Fibroblast of lung (primary cell): ENCODE data around the gene TP63. TPM values are rescaled to one million over a fixed set of nuclear protein-coding genes. Genes with fewer than 3 reads are reported as not detected.

Experiments
- DNase-seq, 2 donors: peaks; one replicate each; pipeline versions ENCODE4 v3.0.0 to v3.0.0-alpha.2; 2010; ENCODE audit warnings: low read depth in 2 of 2
- H2AFZ ChIP-seq: 2 replicates; pipeline ENCODE4 v1.5.1; 2012; ENCODE audit warnings: low read length, control low read depth, inconsistent platforms
- H3K27ac ChIP-seq: 2 replicates; pipeline ENCODE4 v1.5.1; 2011; ENCODE audit warnings: low read length, control low read depth; ENCODE audit not compliant: insufficient read depth
- H3K27me3 ChIP-seq: 2 replicates; pipeline ENCODE4 v1.5.1; 2011; ENCODE audit warnings: mild to moderate bottlenecking, low read length; ENCODE audit not compliant: control insufficient read depth, insufficient read depth
- H3K36me3 ChIP-seq: 2 replicates; pipeline ENCODE4 v1.5.1; 2011; ENCODE audit warnings: low read length; ENCODE audit not compliant: control insufficient read depth, insufficient read depth
- H3K4me1 ChIP-seq: 2 replicates; pipeline ENCODE4 v1.5.1; 2011; ENCODE audit warnings: low read length; ENCODE audit not compliant: control insufficient read depth, insufficient read depth; ENCODE audit errors: extremely low read depth
- H3K4me2 ChIP-seq: 2 replicates; pipeline ENCODE4 v1.5.1; 2011; ENCODE audit warnings: low read length, control low read depth; ENCODE audit not compliant: insufficient read depth; ENCODE audit errors: extremely low read depth
- H3K4me3 ChIP-seq, 4 experiments: fragments of 200-600 bp in 1 of 4; sonication (generic) in 1 of 4; replicated peaks in 1 of 4; 2 replicates each; pipeline ENCODE4 v1.5.1; 2011 to 2016; ENCODE audit warnings: low read length in 4 of 4, low read depth in 3 of 4, mild to moderate bottlenecking in 3 of 4, control low read depth in 2 of 4, inconsistent platforms in 1 of 4, mixed read lengths in 1 of 4; ENCODE audit not compliant: insufficient read depth in 1 of 4; ENCODE audit errors: control extremely low read depth in 1 of 4
- H3K79me2 ChIP-seq: 2 replicates; pipeline ENCODE4 v1.5.1; 2012; ENCODE audit warnings: mild to moderate bottlenecking, low read length, inconsistent platforms; ENCODE audit not compliant: control insufficient read depth, insufficient read depth
- H3K9ac ChIP-seq: 2 replicates; pipeline ENCODE4 v1.5.1; 2011; ENCODE audit warnings: mild to moderate bottlenecking, low read length, control low read depth; ENCODE audit not compliant: insufficient read depth
- H3K9me3 ChIP-seq: 2 replicates; pipeline ENCODE4 v1.5.1; 2012; ENCODE audit warnings: low read depth, low read length; ENCODE audit not compliant: control insufficient read depth, insufficient read depth
- H4K20me1 ChIP-seq: 2 replicates; pipeline ENCODE4 v1.5.1; 2011; ENCODE audit warnings: low read length; ENCODE audit not compliant: control insufficient read depth, insufficient read depth; ENCODE audit errors: extremely low read depth
- CTCF ChIP-seq, 2 donors: IDR thresholded peaks in 1 of 2; conservative IDR thresholded peaks in 1 of 2; 1 replicate in 1 of 2; 2 replicates in 1 of 2; pipeline ENCODE4 v1.5.1; 2011 to 2012; ENCODE audit warnings: low read length in 2 of 2, control low read depth in 1 of 2, inconsistent platforms in 1 of 2, low read depth in 1 of 2, mild to moderate bottlenecking in 1 of 2
- EZH2 ChIP-seq: IDR thresholded peaks from 2 replicates; pipeline ENCODE4 v1.5.1; 2012; ENCODE audit warnings: low read length, control low read depth, mild to moderate bottlenecking; ENCODE audit errors: missing control alignments
- polyA plus RNA-seq, 2 donors: library from polyadenylated mRNA; depleted of rRNA in 1 of 2; stranded (reverse) in 1 of 2; unstranded in 1 of 2; fragments of >200 nt; gene quantifications; 2 replicates each; pipeline ENCODE4 v1.2.1, GENCODE V29; 2011 to 2012; ENCODE audit warnings: missing spikeins in 1 of 2
- total RNA-seq: library from RNA; depleted of rRNA; stranded (reverse); fragments of >200 nt; gene quantifications from 2 replicates; pipeline ENCODE4 v1.2.1, GENCODE V29; 2014

Gene TP63
- total and polyA plus RNA-seq, 2 donors (not counting 1 experiment from before 2014, with no cell fraction given): 0.06 TPM; not detected in 1

- Histone ChIP-seq H3K36me3 (no peaks in the 10 kb centered on the region), H3K79me2 (no peaks in the 10 kb centered on the region), H3K9me3 (no peaks in the 10 kb centered on the region), H3K9ac (no peak overlapping the region), H4K20me1 (no peaks in the 10 kb centered on the region), H3K27me3 (no peaks in the 10 kb centered on the region), H2AFZ (no peak overlapping the region), H3K27ac (no peak overlapping the region), H3K4me3 (no peak overlapping the region), H3K4me1 (no peaks in the 10 kb centered on the region), H3K4me2 (no peak overlapping the region)
- TF ChIP-seq EZH2 (no peak), CTCF (conservative IDR thresholded peaks at IDR 0.05 in 1 of 2, IDR thresholded peaks at IDR 0.05 in 1 of 2; ENCODE audit: low read depth in 1 of 2, low read length in 2 of 2) (no peak)
- no peak for DNase-seq
Observed at GRCh38 chr3:189779166-189779565, 148.0 kb downstream of the TP63 start.

- H3K4me3 ChIP-seq: no peak overlapping the region
- H3K36me3 ChIP-seq: no peaks in the 10 kb centered on the region
- no peaks in the 10 kb centered on the region for H3K9me3 ChIP-seq
- H4K20me1 ChIP-seq: no peaks in the 10 kb centered on the region
- no peak overlapping the region for H3K27ac ChIP-seq
- H2AFZ ChIP-seq: no peak overlapping the region
- no peaks in the 10 kb centered on the region for H3K27me3 ChIP-seq
- H3K79me2 ChIP-seq: no peaks in the 10 kb centered on the region
- no peak overlapping the region for H3K4me2 ChIP-seq
- no peaks in the 10 kb centered on the region for H3K4me1 ChIP-seq
- TF ChIP-seq EZH2 (no peak), CTCF (conservative IDR thresholded peaks at IDR 0.05 in 1 of 2, IDR thresholded peaks at IDR 0.05 in 1 of 2; ENCODE audit: low read depth in 1 of 2, low read length in 2 of 2) (no peak)
- no peak overlapping the region for H3K9ac ChIP-seq
- DNase-seq: no peak
Observed at GRCh38 chr3:189780546-189781270, 149.5 kb downstream of the TP63 start.

- Histone ChIP-seq H3K9ac (no peak overlapping the region), H3K4me2 (no peak overlapping the region), H4K20me1 (no peaks in the 10 kb centered on the region), H3K4me3 (no peak overlapping the region), H3K79me2 (no peaks in the 10 kb centered on the region), H3K9me3 (no peaks in the 10 kb centered on the region), H3K36me3 (no peaks in the 10 kb centered on the region), H3K27me3 (no peaks in the 10 kb centered on the region), H2AFZ (no peak overlapping the region), H3K27ac (no peak overlapping the region), H3K4me1 (no peaks in the 10 kb centered on the region)
- no peak for TF ChIP-seq EZH2
- TF ChIP-seq CTCF (conservative IDR thresholded peaks at IDR 0.05 in 1 of 2, IDR thresholded peaks at IDR 0.05 in 1 of 2; ENCODE audit: low read depth in 1 of 2, low read length in 2 of 2): no peak
- DNase-seq: no peak
Observed at GRCh38 chr3:189781415-189781814, 150.2 kb downstream of the TP63 start.
